Smooth muscle cell of the coronary artery (primary cell): ENCODE data around the gene OR2G2. TPM values are rescaled to one million over a fixed set of nuclear protein-coding genes. Genes with fewer than 3 reads are reported as not detected.

Experiments
- total RNA-seq: library from RNA; depleted of rRNA; stranded (reverse); fragments of >200 nt; gene quantifications from 2 replicates; pipeline ENCODE4 v1.2.3, GENCODE V29; 2014; ENCODE audit warnings: low replicate concordance

The OR2G2 gene, protein sequence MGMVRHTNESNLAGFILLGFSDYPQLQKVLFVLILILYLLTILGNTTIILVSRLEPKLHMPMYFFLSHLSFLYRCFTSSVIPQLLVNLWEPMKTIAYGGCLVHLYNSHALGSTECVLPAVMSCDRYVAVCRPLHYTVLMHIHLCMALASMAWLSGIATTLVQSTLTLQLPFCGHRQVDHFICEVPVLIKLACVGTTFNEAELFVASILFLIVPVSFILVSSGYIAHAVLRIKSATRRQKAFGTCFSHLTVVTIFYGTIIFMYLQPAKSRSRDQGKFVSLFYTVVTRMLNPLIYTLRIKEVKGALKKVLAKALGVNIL
- not detected in 2 replicates for total RNA-seq

DNA sequence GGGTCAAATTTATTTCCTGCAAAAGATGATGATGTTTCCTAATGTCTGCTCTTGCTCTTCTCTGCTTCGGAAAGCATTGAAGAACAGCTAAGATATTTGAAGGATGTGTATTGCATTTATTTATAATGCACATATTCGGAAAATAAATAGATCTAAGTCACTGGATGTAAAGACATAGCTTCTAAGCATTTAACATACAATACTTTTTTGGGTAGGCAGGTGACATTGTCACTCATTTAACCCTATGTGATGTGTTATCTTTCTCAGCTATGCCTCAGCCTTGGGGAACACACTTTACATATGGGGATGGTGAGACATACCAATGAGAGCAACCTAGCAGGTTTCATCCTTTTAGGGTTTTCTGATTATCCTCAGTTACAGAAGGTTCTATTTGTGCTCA, at the start of gene OR2G2:
TSS of gene OR2G2 (plus strand) at position 301 of the 400 bp plus-strand sequence. CDS start at position 301, 0 bp downstream.

DNA sequence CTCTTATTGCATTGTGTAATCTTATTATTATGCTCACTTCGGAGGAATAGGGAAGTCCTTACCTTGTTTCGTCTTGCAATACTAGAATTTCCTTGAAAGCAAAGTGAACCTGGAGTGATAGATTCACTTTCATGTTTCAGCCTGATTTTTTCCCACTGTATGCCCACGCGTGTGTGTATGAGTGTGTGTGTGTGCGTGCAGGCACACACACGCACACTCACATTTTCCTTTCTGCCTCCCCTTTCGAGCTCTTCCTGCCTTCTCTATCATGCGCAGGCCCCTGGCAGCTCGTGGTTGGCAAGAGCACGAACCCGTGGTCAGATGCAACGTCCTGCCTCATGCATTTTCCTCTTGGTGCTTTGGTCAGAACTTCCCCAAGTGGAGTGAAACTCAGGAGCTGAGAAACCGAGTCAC, 39.4 kb upstream of the OR2G2 start, which contains the start of gene GCSAML:
TSS of gene GCSAML (plus strand) at position 366 of the 414 bp plus-strand sequence. CDS start 58 bp downstream, outside the sequence.

DNA sequence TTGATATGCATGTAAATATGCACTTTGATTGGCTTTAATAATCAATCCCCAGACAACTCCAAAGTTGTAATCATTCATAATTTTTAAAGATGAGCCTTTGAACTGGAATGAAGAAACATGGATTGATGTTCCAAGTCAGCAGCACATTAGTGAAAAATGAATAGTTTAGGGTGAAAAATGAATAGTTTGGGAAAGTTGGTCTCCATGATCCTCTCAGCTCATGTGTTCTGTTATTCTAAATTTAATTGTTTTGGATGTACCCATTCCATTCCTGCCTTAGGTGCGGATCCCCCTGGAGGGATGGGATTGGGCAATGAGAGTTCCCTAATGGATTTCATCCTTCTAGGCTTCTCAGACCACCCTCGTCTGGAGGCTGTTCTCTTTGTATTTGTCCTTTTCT, 17.1 kb downstream of the OR2G2 start, which contains the start of gene OR2G3:
TSS of gene OR2G3 (plus strand) at position 301 of the 400 bp plus-strand sequence. CDS start at position 301, 0 bp downstream.

Other genes starting within 250 kb of the OR2G2 start
- 0.23 TPM in 1 of 2 replicates, not detected in the other for gene NLRP3, start 172.2 kb upstream of the OR2G2 start, total RNA-seq
- gene OR2B11, start 130.3 kb upstream of the OR2G2 start, total RNA-seq, result not detected in 2 replicates
- not detected in 2 replicates for gene OR2C3, start 51.9 kb upstream of the OR2G2 start, total RNA-seq
- not detected in 2 replicates for gene GCSAML, start 39.2 kb upstream of the OR2G2 start, total RNA-seq
- not detected in 2 replicates for gene OR2G3, start 17.2 kb downstream of the OR2G2 start, total RNA-seq
- not detected in 2 replicates for gene OR13G1, start 91.4 kb downstream of the OR2G2 start, total RNA-seq
- not detected in 2 replicates for gene OR6F1, start 128.3 kb downstream of the OR2G2 start, total RNA-seq
- gene OR14K1, start 150.3 kb downstream of the OR2G2 start, total RNA-seq, result not detected in 2 replicates
- gene OR14A2, start 159.8 kb downstream of the OR2G2 start, total RNA-seq, result not detected in 2 replicates
- gene OR1C1, start 172.2 kb downstream of the OR2G2 start, total RNA-seq, result not detected in 2 replicates
- not detected in 2 replicates for gene OR14A16, start 235.8 kb downstream of the OR2G2 start, total RNA-seq